GM19395 (cell line): ENCODE measurements around the gene SVIP.
A peak's percentile ranks its signal among the peaks of the same experiment; 100 is the strongest.

Experiments used
- ATAC-seq: cut with Tn5 transposase; IDR thresholded peaks from one replicate; pipeline ENCODE4 v1.9.1; 2021; ENCODE audit warnings: mild to moderate bottlenecking, moderate library complexity; ENCODE audit not compliant: unreplicated experiment

Gene SVIP

GRCh38 chr11:22829231-22830081, at the start of gene SVIP:
SVIP (minus strand) TSS chr11:22829801; CDS start chr11:22829748, 53 bp downstream.
- ATAC-seq: peak; percentile 92

DNA sequence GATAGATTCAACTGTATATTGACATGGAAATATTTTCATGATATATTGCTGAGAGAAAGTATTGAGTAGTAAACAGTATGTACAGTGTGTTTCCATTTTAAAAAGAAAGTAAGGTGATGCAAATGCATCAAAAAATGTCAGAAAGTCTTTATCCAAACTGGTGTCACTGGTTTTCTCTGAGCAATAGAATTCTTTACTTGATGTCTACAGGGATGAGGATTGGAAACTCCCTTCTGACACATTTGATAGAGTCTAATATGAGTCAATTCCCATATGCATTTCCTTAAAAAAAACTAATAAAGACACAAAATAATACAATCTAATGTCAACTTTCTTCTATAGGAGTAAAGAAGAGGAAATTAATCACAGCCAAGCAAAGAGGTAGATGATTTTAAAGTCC, 49.0 kb upstream of the SVIP start:
- no peak for ATAC-seq

GRCh38 chr11:22878039-22878438, 48.4 kb upstream of the SVIP start:
- no peak for ATAC-seq

DNA sequence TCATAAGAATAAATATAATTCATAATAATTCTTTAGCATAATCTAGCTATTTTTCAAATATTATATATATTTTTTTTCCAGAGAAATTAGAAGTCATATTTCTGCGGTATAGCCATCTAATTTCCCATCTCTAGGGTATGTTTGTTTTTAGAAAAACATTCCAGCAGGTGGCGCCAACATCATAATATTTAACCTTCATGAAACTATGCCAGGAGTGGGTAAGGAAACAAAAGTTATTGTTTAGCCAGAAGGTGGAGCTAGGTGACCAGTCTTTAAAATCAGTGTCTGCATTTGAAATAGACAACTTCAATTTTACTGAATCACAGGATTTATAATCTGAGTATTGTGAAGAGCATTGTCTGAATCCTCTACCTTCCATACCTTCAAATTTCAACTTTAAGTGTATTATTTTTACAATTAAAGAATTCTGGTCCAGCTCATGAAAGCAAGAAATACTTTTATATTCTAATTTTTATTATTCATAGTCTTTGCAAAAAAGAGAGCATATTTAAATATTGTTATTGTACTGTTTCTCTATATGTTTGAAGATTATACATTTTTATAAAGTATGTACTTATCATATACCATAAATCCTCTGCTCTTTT, 46.4 kb upstream of the SVIP start:
- ATAC-seq: peak; percentile 99

DNA sequence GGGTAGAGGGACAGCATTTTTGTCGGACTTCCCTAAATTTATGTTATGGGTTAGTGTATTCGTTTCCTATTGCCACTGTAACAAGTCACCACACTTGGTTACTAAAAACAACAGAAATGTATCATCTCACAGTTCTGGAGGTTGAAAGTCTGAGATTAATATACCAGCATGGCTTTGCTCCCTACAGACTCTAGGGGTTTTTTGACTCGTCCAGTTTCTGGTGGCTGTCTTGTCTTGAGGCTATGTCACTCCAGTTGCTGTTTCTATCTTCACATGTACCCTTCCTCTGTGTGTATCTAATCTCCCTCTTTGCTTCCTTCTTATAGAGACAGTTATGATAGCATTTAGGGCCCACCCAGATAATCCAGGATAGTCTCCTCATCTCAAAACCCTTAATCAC, 39.7 kb upstream of the SVIP start:
- ATAC-seq: peak; percentile 60

DNA sequence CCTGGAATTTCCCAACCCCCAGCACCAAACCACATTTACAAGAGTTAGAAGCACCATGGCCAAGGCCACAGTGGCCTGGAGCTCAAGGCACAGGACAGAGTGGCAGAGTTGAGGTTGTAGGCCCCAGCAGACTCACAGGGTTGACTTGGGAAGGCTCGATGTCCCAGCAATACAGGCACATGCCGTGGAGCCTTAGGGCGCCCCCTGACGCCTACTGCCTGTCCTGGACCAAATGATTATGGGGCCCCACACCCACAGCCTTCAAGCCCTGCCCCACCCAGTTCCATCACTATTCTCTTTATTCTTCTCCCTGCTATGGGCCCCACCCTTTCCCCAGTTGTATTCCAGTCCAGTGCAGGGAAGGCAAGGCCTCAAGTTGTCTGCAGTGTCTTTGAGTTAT, 30.6 kb upstream of the SVIP start, which contains the start of gene CCDC179:
CCDC179 (minus strand) TSS at position 234 of the 400 bp plus-strand sequence; CDS start at position 181, 53 bp downstream.
- no peak for ATAC-seq

- no peak for ATAC-seq
Measured at GRCh38 chr11:22859756-22860155, 30.2 kb upstream of the SVIP start.

GRCh38 chr11:22851477-22851876, 21.9 kb upstream of the SVIP start:
- ATAC-seq: no peak

GRCh38 chr11:22846726-22847125, 17.1 kb upstream of the SVIP start:
- no peak for ATAC-seq

- no peak for ATAC-seq
Measured at GRCh38 chr11:22832315-22833015, 2.9 kb upstream of the SVIP start.

DNA sequence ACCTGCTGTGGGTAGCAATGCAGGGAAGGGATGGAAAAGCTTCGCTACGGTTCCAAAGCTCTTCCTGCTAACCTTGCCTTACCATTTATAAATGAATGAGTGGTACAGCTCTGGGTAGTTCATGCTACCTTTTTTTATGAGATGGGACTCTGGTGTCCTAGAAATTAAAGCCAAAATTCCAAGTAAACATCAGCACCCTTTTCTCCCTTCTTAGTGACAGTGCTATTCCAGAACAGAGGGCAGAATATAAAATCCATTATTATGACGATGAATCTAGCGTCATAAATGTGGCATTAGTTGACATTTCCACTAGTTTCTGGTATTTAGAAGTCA, 447 bp upstream of the SVIP start:
- ATAC-seq: no peak

DNA sequence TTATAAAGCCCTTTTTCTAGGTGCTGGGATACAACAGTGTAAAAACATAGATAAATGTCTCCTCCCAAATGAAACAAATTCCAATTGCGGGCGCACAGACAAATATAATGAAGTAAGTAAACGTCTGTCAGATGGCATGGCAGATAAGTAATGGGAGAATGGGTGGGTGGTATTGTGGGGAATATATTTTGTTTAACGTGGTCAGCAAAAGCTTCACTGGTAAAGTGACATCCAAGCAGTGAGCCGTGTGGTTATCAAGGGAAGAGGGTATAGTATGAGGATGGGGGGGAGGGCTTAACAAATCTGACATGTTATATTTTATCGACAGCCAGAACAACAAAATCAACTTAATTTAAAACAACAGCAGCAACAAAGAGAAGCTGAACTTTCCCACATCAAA, 1.2 kb downstream of the SVIP start:
- no peak for ATAC-seq

- ATAC-seq: no peak
Measured at GRCh38 chr11:22822203-22822602, 7.4 kb downstream of the SVIP start.

DNA sequence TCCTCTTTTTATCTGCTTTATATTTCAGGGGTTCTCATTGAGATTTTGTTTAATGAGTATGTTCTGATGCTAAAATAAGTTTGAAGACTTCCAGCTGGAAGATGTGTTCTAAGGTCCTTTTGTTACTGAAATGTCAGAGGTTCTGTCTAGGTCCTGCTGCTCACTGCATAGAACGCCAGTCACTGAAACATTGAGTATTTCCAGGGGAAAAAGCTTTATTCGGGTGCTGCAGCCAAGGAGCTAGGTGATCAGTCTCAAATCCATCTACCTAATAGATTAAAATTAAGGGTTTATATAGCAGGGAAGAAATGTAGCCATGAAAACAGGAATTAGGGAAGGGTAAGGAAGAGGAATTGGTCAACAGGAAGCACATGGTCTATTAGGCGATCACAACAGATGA, 19.7 kb downstream of the SVIP start:
- ATAC-seq: no peak

DNA sequence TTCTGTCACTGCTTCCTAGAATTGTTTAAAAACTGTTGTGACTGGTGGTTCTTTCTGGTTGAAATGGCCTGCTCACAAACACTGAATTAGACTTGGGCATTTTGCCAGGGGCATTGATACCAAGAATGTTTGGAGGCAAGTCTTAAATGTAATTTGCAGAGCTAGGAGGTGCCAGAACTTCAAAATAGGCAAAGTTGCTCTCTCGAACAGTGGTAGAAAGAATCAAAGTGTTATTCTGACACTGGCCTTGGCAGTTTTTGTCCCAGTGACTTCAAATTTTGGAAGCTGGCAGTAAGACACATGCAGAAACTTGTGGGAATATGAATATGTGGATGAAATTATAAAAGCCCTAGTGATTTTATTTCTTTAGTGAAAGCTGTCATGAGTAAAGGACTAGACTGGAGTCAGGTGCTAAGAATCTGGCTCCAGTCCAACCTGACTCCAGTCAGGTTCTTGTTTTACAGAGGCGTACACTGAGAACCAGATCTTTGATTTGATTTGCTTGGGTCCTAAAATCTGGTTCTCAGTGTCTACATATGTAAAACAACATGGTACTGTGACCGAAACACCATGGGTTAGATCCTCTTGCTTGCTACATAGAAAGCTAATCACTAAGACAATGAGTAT, 20.9 kb downstream of the SVIP start:
- peak; percentile 42 for ATAC-seq

DNA sequence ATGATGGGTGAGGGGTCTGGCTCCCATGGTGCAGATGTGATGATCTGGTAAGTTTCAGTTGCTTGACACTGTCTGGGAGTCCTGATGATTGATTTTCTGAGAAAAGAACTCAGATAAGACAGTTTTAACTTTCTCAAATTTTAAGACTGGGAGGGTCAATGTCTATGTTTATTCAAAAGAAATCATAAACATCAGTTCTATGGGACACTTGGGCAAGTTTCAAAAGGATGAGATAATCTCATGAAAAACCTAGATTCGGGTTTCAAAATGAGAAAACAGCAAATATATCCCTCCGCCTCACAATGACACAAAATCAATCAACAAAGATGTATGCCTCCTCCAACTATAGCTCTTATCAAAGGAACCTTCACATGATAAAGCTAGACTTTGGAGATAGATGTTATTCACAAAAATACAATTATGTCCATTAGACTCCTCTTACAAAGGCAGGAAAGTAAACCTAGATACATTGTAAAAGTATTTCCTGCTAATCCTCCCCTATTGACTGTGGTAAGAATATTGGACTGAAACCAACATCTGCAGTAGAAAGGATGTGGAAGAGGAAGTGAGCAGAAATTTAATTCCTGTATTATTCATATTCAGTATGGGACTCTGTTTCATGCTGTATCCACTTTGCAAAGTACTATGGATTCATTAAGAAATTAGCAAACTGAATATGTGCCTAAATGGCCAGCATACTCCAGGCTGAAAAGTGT, 21.6 kb downstream of the SVIP start:
- ATAC-seq: peak; percentile 99

DNA sequence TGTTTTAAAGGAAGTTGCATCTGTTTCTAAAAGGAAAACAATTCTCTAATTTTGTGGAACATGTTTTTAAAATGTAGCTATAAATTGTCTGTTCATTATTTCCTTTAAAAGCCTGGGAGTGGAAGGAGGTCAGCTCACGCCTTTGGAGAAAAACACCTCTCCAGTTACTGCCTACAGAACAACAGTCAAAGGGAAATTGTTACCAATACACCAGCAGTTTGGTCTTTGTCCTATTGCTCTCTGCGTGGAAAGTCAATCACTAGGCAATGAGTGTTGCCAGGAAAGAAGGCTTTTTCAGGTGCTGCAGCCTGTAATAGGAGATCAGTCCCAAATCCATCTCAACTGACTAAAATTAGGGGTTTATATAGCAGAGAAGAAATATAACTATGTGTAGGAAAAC, 22.2 kb downstream of the SVIP start:
- ATAC-seq: no peak

- ATAC-seq: no peak
Measured at GRCh38 chr11:22802861-22803260, 26.7 kb downstream of the SVIP start.

- no peak for ATAC-seq
Measured at GRCh38 chr11:22800482-22800881, 29.1 kb downstream of the SVIP start.

DNA sequence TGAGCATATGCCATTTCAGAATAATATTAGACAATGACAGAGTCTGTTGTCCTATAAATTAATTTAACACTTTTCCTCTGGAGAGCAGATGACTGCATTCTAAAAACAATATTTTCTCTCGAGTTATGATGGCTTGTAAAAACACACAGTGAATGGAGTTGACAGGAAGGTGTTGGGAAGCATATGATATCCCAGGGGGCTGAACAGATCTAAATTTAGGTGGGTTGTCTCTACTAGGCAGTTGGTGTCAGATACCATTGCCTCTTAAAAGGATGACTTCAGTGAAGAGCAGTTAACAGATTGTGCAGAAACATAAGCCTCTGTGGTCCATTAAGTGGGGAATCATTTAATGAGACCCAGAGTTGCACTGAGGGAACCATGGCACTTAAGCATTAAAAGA, 30.7 kb downstream of the SVIP start:
- ATAC-seq: no peak

DNA sequence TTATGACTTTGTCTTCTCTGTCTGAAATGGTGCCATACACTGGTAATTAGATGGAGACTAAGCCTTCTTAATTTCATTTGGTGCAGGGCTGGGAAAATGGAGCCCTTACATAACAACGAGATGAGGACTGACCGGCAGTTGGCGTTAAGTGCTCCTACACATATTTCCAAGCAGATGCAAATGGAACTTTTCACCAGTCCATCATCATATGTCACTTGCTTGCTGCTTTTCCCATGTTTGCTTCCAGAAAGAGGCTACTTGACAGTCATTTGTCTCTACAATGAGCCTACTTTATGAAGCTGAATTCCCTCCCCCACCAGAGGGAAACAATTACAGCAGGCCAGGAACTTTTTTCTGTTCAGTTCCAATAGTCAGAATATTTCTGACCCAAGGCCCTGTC, 32.6 kb downstream of the SVIP start:
- ATAC-seq: no peak
